ENCODE results near the gene IL10RA.

- TF ChIP-seq CTCF (IDR thresholded peaks at IDR 0.05) (no peak), POLR2A (IDR thresholded peaks at IDR 0.05) (no peak), POLR2AphosphoS5 (IDR thresholded peaks at IDR 0.05) (no peak)
Observed at GRCh38 chr11:118008271-118008911, 22.2 kb downstream of the IL10RA start.

All from breast epithelium (tissue), 3 donors.